Keratinocyte (primary cell): Measurements from ENCODE around the gene TNPO3. TPM values are rescaled to one million over a fixed set of nuclear protein-coding genes. Genes with fewer than 3 reads are reported as not detected.

Experiments
- DNase-seq: peaks from one replicate; pipeline ENCODE4 v3.0.0-alpha.2; 2011; ENCODE audit warnings: low read depth, missing footprints, low spot score
- FAIRE-seq: peaks from 2 replicates; lab custom pipeline; 2011; peaks lifted over from hg19 to GRCh38; lab: Jason Lieb, UNC
- H2AFZ ChIP-seq: 2 replicates; pipeline ENCODE4 v1.6.0; 2012; ENCODE audit warnings: low read length, control low read depth, inconsistent platforms; ENCODE audit not compliant: control insufficient read depth
- H3K27ac ChIP-seq: 2 replicates; pipeline ENCODE4 v1.5.1; 2011; ENCODE audit warnings: low read length; ENCODE audit not compliant: control insufficient read depth, insufficient read depth
- H3K27me3 ChIP-seq: 3 replicates; pipeline ENCODE4 v1.6.0; 2011; ENCODE audit warnings: low read length; ENCODE audit not compliant: control insufficient read depth, insufficient read depth; ENCODE audit errors: extremely low read depth
- H3K36me3 ChIP-seq, 2 experiments: 2 replicates in 1 of 2; 3 replicates in 1 of 2; pipeline ENCODE4 v1.5.1; 2011; ENCODE audit warnings: low read length in 2 of 2, mild to moderate bottlenecking in 1 of 2; ENCODE audit not compliant: control insufficient read depth in 2 of 2, insufficient read depth in 2 of 2; ENCODE audit errors: extremely low read depth in 1 of 2
- H3K4me1 ChIP-seq: 3 replicates; pipeline ENCODE4 v1.5.1; 2011; ENCODE audit warnings: low read length; ENCODE audit not compliant: control insufficient read depth, insufficient read depth; ENCODE audit errors: extremely low read depth
- H3K4me2 ChIP-seq: 3 replicates; pipeline ENCODE4 v1.6.0; 2011; ENCODE audit warnings: low read depth, low read length; ENCODE audit not compliant: control insufficient read depth, insufficient read depth; ENCODE audit errors: extremely low read depth
- H3K4me3 ChIP-seq, 3 experiments: fragments of 200-600 bp in 1 of 3; sonication (generic) in 1 of 3; 2 replicates in 2 of 3; 3 replicates in 1 of 3; pipeline ENCODE4 v1.5.1; 2011 to 2016; ENCODE audit warnings: low read length in 3 of 3, mild to moderate bottlenecking in 3 of 3, control low read depth in 2 of 3, inconsistent platforms in 1 of 3, low read depth in 1 of 3, mixed read lengths in 1 of 3, mixed run types in 1 of 3, moderate library complexity in 1 of 3; ENCODE audit not compliant: control insufficient read depth in 2 of 3, insufficient read depth in 2 of 3; ENCODE audit errors: extremely low read depth in 1 of 3
- H3K79me2 ChIP-seq: 2 replicates; pipeline ENCODE4 v1.6.0; 2012; ENCODE audit warnings: low read length; ENCODE audit not compliant: control insufficient read depth, insufficient read depth
- H3K9ac ChIP-seq: 3 replicates; pipeline ENCODE4 v1.6.0; 2011; ENCODE audit warnings: low read length; ENCODE audit not compliant: control insufficient read depth, insufficient read depth; ENCODE audit errors: extremely low read depth
- H3K9me1 ChIP-seq: 3 replicates; pipeline ENCODE4 v1.6.0; 2011; ENCODE audit warnings: low read length; ENCODE audit not compliant: control insufficient read depth, insufficient read depth; ENCODE audit errors: extremely low read depth
- H3K9me3 ChIP-seq: 2 replicates; pipeline ENCODE4 v1.5.1; 2012; ENCODE audit warnings: low read depth, low read length; ENCODE audit not compliant: control insufficient read depth
- H4K20me1 ChIP-seq: 3 replicates; pipeline ENCODE4 v1.6.0; 2011; ENCODE audit warnings: low read length; ENCODE audit not compliant: control insufficient read depth, insufficient read depth; ENCODE audit errors: extremely low read depth
- CTCF ChIP-seq, 3 experiments: IDR thresholded peaks in 1 of 3; conservative IDR thresholded peaks in 1 of 3; optimal IDR thresholded peaks in 1 of 3; 2 replicates in 2 of 3; 3 replicates in 1 of 3; pipeline versions ENCODE3 to v1.5.1; 2011; ENCODE audit warnings: low read length in 3 of 3, mild to moderate bottlenecking in 3 of 3, moderate library complexity in 2 of 3, control low read depth in 1 of 3, inconsistent platforms in 1 of 3; ENCODE audit not compliant: insufficient read depth in 2 of 3; ENCODE audit errors: extremely low read depth in 1 of 3
- EZH2 ChIP-seq: IDR thresholded peaks from one replicate; pipeline ENCODE4 v1.6.1; 2012; ENCODE audit warnings: inconsistent platforms, mild to moderate bottlenecking, low read length, moderate library complexity
- dilution Hi-C: fragments of 300-500 bp; cut with MboI; formaldehyde crosslinking; loops from one replicate; pipeline ENCODE4 v1.7.0; 2020; ENCODE audit warnings: low sequenced_read_pairs; ENCODE audit not compliant: extremely low pct_ligation_motif_present
- polyA plus RNA-seq, 5 experiments: library from polyadenylated mRNA; depleted of rRNA in 3 of 5; stranded (reverse) in 3 of 5; stranded (forward) in 1 of 5; unstranded in 1 of 5; fragments of >200 nt; gene quantifications; 1 replicate in 1 of 5; 2 replicates in 3 of 5; 3 replicates in 1 of 5; pipeline versions ENCODE4 v1.2.1 to v1.2.3, GENCODE V29; 2011 to 2012; ENCODE audit warnings: missing spikeins in 2 of 5, low read depth in 1 of 5, low replicate concordance in 1 of 5

The TNPO3 gene
- polyA plus RNA-seq, 1 donor (not counting 4 experiments of a cell fraction or from before 2014, with no cell fraction given): 35.1 TPM

GRCh38 chr7:129006636-129007414 is 48.1 kb downstream of the TNPO3 start:
- Histone ChIP-seq H3K9me3 (no peaks in the 10 kb centered on the region), H3K4me3 (no peak overlapping the region), H3K4me2 (no peak overlapping the region), H2AFZ (no peak overlapping the region), H3K36me3 (peaks cover 6 to 7% of the 10 kb centered on the region in 2 experiments), H4K20me1 (no peaks in the 10 kb centered on the region), H3K4me1 (no peaks in the 10 kb centered on the region), H3K79me2 (peaks cover 10% of the 10 kb centered on the region), H3K27me3 (no peaks in the 10 kb centered on the region), H3K27ac (no peak overlapping the region), H3K9ac (no peak overlapping the region), H3K9me1 (no peaks in the 10 kb centered on the region)
- dilution Hi-C loops: no loop called here
- TF ChIP-seq EZH2 (no peak), CTCF (optimal IDR thresholded peaks at IDR 0.05 in 1 of 3, IDR thresholded peaks at IDR 0.05 in 1 of 3, conservative IDR thresholded peaks at IDR 0.05 in 1 of 3; ENCODE audit: extremely low read depth in 1 of 3, insufficient read depth in 2 of 3, low read length in 3 of 3) (no peak)
- FAIRE-seq (no peak), DNase-seq (no peak)

- no peaks in the 10 kb centered on the region for H3K9me1 ChIP-seq
Measured at GRCh38 chr7:129005186-129005585, 49.7 kb downstream of the TNPO3 start.

More at GRCh38 chr7:129005186-129005585, 49.7 kb downstream of the TNPO3 start:
- Histone ChIP-seq H3K79me2 (peaks cover 7% of the 10 kb centered on the region), H3K9ac (no peak overlapping the region), H3K4me2 (no peak overlapping the region), H3K36me3 (peaks cover 8 to 12% of the 10 kb centered on the region in 2 experiments), H4K20me1 (no peaks in the 10 kb centered on the region), H3K27ac (no peak overlapping the region), H3K4me1 (no peaks in the 10 kb centered on the region), H3K4me3 (no peak overlapping the region), H3K9me3 (no peaks in the 10 kb centered on the region), H2AFZ (no peak overlapping the region), H3K27me3 (no peaks in the 10 kb centered on the region)
- dilution Hi-C loops: no loop called here
- TF ChIP-seq CTCF (optimal IDR thresholded peaks at IDR 0.05 in 1 of 3, IDR thresholded peaks at IDR 0.05 in 1 of 3, conservative IDR thresholded peaks at IDR 0.05 in 1 of 3; ENCODE audit: extremely low read depth in 1 of 3, insufficient read depth in 2 of 3, low read length in 3 of 3) (no peak), EZH2 (no peak)
- no peak for DNase-seq
- no peak for FAIRE-seq
